ENCODE results near the gene RALA.
"Not testable (repeated sequence)": the region's sequence is repeated elsewhere in the genome, so short reads cannot be mapped to it uniquely, and the experiment has no call there.

Gene RALA

DNA sequence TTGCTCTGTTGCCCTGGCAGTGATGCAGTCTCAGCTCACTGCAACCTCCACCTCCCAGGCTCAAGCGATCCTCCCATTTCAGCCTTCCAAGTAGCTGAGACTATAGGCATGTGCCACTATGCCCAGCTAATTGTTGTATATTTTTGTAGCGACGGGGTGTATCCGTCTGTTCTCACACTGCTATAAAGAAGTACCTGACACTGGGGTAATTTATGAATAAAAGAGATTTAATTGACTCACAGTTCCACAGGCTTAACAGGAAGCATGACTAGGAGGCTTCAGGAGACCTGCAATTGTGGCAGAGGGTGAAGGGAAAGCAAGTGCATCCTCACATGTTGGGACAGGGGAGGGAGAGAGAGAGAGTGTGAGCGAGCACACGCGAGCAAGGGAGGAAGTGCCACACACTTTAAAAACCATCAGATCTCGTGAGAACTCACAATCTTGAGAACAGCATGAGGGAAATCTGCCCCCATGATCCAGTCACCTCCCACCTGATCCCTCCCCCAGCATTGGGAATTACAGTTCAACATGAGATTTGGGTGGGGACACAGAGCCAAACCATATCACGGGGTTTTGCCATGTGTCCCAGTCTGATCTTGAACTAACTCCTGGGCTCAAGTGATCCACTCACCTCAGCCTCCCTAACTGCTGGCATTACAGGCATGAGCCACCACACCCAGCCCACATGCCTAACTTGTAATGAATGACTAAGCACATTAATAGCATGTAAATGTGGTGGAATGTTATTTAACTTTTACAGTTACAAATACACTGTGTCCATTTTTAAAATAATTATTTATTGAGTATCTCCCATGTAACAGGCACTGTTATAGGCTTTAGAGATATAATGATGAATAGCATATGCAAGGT, 65.5 kb downstream of the RALA start:
- DNase-seq = no peak

DNA sequence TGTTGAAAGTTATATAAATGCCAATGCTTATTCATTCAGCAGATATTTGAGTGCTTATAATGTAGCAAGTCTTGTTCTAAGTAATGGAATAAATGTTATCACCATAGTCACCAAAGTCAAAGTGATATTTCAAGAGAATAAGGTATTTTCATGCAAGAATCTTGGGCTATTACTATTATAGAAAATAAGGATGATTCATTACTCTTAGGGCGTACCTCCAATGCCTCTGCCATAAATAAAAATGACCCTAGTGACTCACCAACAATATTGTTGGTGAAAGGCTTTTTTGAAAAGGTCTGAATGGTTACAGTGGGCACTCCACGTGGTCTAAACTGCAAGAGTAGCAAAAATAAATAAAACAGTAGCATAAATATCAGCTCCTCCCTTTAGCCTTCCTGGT, 68.4 kb downstream of the RALA start:
- no peak for DNase-seq

DNA sequence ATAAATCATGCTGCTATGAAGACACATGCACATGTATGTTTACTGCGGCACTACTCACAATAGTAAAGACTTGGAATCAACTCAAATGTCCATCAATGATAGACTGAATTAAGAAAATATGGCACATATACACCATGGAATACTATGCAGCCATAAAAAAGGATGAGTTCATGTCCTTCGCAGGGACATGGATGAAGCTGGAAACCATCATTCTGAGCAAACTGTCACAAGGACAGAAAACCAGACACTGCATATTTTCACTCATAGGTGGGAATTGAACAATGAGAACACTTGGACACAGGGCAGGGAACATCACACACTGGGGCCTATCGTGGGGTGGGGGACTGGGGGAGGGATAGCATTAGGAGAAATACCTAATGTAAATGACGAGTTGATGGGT, 69.7 kb downstream of the RALA start:
- DNase-seq = not testable (repeated sequence)

DNA sequence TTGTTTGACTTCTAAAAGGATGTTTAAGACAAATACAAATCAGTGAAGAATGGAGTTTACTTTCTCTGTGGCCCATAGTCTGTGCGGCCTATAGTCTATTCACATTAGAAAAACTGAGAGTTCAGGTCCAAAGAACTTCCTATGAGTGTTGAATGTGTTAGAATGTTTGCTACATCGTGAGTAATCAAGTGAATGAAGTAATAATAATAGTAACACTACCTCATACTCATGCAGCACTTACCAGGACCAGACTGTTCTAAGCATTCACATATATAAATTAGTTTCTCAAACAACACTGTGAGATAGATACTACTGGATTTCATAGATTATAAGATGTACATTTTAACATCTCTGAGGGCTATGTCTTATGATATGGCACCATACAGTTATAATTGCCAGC, 70.4 kb downstream of the RALA start:
- no peak for DNase-seq

DNA sequence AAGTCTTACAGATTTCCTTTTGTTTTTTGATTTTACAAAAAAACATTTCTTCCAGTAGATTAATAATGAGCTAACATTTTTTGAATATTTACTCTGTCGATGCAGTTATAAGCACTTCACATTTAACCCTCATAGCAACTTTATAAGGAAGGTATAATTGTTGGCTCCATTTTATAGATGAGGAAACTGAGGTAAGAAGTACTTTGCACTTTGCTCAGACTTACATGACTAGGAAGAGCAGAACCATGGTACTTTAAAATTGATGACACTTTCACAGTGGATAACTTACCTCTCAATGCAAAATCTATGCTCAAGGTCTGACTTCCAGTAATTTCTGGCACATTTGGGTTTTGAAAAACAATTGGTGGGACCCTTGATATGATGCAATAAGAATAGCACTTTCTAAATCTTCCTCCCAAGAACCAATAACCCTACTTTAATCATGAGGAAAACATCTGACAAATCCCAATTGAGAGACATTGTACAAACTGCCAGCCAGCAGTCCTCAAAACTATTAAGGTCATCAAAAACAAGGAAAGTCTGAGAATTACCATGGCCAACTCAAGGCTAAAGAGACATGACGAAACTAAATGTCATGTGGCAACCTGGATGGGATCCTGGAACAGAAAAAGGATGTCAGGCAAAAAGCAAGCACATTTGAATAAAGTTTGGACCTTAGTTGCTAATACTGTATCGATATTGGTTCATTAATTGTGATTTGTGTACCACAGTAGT, 72.6 kb downstream of the RALA start:
- no peak for DNase-seq

DNA sequence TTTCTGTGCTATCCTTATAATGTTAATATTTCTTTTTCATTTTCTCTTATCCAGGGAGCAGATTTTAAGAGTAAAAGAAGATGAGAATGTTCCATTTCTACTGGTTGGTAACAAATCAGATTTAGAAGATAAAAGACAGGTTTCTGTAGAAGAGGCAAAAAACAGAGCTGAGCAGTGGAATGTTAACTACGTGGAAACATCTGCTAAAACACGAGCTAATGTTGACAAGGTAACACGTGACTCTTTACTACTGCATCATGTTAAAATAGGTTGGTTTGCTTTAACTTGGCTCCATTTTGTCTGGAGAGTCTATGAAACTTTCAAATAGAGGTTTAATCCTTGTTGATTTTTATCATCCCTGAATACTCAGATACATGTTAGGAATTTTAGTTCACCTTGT, 73.3 kb downstream of the RALA start:
- no peak for DNase-seq

DNA sequence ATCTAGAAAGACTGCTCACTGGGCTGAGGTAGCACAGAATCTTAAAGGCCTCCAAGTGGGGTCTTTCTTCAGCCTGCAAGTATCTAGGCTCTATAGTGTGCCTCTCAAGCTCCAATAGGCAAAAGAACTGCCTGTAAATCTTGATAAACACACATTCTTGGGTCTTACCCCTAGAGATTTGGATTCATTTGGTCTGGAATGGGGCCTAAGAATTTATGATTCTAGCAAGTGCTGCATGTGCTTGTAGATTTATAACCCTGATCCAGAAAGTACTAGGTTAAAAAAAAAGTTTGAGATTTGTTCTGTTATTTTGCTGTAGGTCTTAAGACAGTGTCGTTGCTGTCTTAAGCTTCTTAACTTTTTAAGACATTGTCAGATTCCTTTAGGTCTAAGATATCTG, 74.1 kb downstream of the RALA start:
- DNase-seq = no peak

DNA sequence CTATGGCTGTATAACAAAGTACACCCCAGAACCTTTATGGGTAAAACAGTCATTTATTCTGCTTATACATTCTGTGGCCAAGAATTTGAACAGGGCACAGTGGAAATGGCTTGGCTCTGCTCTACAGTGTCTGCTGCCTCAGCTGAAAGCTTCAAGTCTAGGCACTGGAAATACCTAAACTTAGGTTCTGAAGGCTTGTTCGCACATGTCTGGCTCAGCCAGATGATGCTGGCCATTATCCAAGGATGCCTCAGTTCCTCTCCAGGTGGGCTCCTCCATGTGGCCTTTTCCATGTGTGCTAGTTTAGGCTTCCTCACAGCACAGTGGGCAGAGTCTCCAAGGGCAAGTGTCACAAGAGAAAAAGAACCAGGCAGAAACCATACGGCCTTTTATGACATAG, 76.8 kb downstream of the RALA start:
- DNase-seq = no peak

DNA sequence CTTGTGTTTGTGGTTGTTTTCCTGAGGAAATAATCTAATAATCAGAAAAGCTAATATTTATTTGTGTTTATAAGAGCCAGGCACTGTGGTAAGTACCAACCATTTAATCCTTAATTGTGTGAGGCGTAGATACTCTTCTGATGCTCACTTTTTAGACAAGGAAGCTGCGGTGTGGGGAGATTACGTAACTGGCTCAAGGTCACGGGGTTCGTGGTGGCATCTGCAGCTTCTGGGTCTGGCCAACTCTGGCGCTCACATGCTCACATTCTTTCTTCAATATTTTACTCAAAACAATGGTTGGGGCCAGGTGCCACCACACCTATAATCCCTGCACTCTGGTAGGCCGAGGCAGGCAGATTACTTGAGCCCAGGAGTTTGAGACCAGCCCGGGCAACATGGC, 77.6 kb downstream of the RALA start:
- DNase-seq = no peak

DNA sequence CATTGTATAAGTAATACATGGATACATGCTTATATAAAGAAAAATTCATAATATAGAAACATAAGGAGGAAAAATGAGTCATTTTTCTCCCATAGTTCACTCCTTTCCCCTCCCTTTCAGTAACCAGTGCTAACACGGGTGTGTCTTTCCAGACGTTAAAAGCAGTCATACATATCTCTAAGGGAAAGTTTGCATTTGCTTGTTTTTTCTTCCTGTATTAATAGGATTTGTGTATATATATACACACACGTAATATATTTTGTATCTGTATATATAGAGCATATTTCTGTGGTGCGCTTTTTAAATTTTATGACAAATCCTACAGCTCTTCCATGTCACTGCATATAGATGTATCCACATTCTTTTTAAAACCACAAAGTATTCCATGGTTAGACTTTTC, 78.8 kb downstream of the RALA start:
- no peak for DNase-seq

DNA sequence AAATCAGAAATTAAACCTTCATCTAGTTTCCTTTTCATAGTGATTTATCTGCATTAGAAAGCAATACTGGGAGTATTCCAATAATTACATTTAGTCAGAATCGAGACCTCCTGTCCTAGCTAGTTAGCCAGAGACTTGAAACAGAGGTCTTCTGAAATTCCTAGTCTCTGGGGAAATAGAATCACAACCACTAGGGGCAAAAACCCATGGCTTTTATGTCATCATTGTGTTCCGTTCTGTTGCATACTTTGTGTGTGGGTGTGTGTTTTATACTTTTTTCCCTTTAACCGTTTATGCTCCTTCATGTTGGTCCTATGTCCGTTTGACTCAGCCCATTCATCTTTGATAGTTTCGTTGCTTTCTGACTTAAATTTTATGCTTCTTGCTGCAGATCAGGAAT, 79.8 kb downstream of the RALA start:
- DNase-seq = no peak

DNA sequence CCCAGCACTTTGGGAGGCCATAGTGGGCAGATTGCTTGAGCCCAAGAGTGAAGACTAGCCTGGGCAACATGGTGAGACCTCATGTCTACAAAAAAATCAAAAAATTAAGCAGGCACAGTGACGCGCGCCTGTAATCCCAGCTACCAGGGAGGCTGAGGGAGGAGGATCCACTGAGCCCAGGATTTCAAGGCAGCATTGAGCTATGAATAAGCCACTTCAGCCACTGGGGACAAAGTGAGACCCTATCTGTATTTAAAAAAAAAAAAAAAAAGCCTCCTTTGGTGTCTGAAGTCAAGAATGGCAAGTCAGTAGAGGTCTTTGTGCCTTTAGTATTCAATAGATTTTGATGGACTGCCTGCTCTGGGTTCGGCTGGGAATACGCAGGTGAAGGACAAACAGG, 85.7 kb downstream of the RALA start:
- DNase-seq = no peak

DNA sequence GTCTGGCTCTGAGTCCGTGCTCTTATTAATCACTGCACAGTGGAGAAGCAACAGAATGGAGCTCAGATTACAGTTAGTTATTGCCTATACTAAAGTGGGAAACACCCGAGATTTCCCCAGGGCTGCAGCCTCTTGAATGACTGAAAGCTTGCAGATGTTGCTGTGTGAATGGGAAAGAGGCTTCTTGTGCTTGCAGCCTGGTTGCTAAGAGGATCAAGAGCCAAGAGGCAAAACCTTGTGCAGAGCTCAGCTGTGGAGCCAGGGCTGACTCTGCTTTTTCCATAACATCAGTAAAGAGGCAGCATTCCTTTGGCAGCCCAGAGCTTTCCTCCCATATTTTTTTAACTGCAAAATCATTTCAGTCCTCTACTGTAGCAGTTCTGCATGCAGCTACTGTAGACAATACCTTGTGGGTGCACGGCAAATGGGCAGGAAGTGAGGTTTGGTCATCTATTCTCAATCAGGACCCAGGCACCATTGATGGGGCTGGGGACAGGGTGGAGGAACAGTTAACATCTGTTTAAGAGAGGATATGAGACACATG, 86.5 kb downstream of the RALA start:
- DNase-seq = peak; percentile 55

DNA sequence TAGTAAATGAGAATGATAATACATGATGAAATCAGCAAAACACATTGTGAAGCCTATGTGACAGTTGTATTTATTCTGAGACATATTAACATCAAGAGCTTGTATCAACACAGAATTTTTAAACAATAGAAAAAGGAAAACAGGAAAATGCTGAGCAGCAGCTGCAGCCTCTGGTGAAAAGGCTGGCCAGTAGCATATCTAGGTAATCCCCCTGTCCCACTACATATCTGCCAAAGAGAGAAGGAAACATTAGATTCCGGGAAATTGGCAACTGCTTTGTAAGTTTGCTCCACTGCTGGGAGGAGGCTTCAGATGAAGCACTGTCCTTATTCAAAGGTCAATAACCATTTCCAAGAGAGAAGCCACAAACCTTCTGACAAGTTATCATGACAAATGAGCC, 89.4 kb downstream of the RALA start:
- no peak for DNase-seq

DNA sequence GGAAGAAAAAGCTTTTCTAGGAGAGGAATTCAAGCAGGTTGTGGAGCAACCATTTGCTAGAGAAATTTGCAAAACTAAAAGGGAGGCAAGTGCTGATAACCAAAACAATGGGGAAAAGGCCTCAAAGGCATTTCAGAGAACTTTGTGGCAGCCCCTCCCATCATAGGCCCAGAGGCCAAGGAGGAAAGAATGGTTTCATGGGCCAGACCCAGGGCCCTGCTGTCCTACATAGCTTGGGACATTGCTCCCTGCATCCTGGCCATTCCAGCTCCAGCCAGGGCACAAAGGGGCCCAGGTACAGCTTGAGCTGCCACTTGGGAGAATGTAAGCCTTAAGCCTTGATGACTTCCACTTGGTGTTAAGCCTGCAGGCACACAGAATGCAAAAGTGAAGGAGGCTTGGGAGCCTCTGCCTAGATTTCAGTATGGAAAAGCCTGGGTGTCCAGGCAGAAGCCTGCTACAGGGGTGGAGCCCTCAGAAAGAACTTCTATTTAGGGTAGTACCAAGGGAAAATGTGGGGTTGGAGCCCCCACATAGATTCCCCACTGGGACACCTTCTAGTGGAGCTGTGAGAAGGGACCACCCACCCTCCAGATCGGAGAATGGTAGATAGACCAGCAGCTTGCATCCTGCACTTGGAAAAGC, 91.2 kb downstream of the RALA start:
- no peak for DNase-seq

DNA sequence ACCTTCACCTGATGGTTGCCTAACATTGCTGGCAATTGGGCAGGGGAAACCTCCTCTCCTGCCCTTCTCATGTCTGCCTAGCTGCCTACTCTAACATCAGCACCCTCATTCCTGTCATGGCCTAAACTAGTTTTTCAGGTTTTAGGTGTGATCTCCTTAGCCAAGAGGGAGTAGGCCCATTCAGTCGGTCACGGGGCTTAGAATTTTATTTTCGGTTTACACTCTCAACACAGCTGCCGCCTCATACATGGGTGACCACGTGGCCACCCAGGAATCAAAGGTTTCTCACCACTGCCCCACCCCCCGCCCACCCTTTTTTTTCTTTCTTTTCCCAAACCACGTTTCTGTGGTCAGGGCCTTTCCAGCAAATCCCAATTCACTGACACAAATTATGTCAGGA, 97.2 kb downstream of the RALA start:
- DNase-seq = no peak

DNA sequence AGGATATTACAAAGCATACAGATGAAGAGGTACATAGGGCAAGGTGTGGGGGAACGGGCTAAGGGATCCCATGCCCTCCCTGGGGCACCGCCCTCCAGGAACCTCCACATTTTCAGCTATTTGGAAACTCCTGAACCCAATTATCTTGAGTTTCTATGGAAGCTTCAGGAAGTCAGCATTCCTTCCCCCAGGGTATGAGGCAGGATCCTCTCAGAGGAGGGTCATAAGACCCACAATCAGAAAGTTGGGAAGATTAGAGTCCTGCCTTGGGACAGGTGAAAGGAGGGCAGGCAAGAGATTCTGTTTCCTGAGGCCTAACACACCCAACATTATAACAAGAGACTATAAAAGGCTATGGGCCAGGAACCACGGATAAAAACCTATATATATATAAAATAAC, 98.0 kb downstream of the RALA start:
- DNase-seq = no peak

DNA sequence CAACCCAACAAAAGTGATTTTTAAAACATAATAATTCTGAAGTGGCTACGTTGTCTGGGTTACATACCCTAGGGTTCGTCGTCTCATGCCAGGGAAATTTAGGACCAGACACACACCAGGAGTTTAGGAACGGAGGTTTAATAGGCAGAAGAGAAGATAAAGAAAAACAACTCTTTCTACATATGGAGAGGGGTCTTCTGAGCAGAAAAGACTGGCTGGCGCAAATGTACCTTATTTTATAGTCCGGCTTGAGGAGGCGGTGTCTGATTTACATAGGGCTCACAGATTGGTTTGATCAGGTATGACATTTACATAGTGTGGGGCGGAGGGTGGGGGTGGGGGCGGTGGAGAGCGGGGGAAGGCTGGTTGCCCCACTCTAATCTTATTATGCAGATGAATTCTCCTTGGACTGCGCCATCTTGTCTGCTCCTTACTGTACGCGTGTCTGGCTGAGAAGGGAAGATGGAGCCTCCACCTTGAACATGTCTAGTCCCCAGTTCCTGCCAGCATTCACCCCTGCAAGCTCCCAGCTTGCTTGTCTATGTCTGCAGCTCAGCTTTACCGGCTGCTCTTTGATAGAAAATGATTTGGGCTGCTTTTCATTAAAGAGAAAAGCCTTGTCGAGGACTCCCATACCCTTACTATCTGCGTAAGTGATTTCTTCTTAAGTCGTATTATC, 98.7 kb downstream of the RALA start:
- DNase-seq = no peak

DNA sequence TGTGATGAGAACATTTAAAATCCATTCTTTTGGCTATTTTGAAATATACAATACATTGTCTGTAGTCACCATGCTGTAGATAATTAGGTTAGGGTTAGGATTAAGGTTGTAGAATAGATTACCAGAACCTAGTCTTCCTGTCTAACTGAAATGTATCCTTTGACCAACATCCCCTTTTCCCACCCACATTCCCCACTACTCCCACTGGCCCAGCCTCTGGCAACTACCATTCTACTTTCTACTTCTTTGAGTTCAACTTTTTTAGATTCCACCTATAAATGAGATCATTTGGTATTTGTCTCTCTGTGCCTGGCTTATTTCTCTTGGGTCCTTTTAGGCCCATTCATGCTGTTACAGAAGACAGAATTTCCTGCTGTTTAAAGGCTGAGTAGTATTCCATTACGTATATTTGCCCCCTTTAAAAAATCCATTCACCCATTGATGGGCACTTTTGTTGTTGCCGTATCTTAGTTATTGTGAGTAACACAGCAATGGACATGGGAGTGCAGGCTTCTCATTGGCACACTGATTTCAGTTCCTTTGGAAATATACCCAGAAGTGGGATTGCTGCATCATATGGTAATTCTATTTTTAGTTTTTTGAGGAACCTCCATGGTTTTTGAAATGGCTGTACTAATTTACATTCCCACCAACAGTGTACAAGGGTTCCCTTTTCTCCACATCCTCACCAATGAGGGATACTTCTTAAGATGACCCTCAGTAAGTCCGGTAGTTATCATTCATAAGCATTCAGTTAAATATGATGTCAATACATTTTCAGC, 104.0 kb downstream of the RALA start:
- no peak for DNase-seq

DNA sequence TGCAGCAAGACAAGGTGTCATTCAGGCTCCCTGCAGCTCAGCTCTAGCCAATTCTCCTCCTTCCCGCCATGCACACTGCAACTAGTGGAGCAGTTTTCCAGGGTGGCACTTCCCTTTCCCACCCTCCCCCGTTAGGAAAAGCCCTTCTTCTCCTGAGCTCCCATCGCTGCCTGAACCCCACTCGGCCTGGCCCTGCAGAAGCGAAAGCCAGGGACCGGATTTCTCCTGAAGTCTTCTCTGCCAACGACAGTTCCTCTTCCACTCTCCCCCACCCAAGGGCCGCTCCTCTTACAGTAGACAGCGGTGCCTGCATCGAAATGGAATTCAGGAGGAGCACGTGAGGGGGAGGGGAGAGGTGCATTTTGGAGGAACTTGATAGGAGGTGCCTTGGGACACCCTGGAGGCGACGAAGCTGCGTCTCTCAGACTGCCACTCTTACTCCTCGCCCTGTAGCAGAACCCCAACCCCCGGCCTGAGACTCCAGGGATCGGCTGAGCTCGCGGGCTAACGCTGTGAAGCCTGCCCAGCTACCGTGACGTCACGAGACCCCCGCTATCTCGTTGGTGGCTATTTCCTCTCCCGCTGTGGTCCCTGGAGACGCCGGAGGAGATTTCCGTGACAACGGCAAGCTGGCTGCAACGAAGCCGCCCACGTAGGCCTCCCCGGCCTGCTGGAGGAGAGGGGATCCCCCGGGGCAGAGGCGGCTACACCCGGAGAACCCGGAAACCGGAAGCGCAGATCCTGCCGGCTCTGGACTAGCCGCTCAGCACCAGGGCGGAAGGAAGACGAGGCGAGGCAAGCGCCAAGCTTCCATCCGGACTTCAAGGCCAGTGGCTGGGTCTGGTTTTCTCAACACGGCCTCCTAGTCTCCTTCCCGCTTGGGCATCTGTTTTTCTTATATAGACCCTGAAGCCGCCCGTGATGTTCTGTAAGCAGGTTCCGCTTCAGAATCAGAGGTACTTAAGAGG, 109.7 kb downstream of the RALA start:
- DNase-seq = peak; percentile 67

All from NCI-H187 treated with DMSO at 0.1 percent for 48 hours (cell line).